Measurements from ENCODE around the gene TSPAN32. TPM values are rescaled to one million over a fixed set of nuclear protein-coding genes. Genes with fewer than 3 reads are reported as not detected.

The TSPAN32 gene
- total RNA-seq, 1 donor from 2014 or later, result 2.6 TPM

DNA sequence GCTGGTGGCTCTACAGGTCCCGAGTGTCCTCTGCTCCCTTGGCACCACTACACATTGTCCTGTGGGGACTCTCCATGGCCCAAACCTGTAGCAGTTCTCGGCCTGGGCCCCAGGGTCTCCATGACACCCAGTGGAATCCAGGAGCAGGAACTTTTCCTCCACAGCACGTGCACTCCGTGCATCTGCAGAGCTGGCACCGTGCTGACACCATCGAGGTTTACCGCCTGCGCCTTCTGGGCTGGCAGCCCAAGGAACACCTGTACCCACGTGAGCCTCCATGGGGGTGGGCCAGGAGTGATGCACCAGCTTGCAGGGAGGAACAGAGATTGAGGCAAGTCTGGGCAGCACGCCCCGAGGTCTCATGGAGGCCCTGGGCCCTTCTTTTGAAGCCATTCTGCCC is 25.2 kb downstream of the TSPAN32 start:
- Mint-ChIP-seq H3K27me3 (peaks cover 10% of the 10 kb centered on the region), H3K36me3 (no peaks in the 10 kb centered on the region), H3K4me3 (no peak overlapping the region), H3K4me1 (ENCODE audit: unreplicated experiment) (no peaks in the 10 kb centered on the region), H3K27ac (no peak overlapping the region), H3K9me3 (no peaks in the 10 kb centered on the region)
- TF ChIP-seq, protein P1, sequence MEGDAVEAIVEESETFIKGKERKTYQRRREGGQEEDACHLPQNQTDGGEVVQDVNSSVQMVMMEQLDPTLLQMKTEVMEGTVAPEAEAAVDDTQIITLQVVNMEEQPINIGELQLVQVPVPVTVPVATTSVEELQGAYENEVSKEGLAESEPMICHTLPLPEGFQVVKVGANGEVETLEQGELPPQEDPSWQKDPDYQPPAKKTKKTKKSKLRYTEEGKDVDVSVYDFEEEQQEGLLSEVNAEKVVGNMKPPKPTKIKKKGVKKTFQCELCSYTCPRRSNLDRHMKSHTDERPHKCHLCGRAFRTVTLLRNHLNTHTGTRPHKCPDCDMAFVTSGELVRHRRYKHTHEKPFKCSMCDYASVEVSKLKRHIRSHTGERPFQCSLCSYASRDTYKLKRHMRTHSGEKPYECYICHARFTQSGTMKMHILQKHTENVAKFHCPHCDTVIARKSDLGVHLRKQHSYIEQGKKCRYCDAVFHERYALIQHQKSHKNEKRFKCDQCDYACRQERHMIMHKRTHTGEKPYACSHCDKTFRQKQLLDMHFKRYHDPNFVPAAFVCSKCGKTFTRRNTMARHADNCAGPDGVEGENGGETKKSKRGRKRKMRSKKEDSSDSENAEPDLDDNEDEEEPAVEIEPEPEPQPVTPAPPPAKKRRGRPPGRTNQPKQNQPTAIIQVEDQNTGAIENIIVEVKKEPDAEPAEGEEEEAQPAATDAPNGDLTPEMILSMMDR (conservative IDR thresholded peaks at IDR 0.05), result no peak
- DNase-seq (ENCODE audit: extremely low spot score, unreplicated experiment), result peak; percentile 62

DNA sequence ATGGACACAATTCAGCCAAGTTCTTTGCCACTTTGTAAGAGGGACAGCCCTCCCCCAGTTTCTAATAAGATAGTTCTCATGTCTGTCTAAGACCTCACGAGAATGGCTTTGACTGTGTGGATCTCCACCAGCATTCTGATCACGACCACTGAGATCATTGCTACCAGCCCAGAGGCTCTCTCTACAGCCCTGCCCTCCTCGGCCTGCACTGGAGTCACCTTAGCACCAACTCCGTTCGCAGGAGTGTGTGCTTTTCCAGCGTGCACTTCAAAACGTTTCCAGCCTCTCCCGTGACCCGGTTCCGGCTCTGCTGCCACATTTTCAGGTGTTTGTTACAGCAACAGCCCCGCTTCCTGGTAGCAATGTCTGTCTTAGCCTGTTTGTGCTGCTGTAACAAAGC is 26.2 kb downstream of the TSPAN32 start:
- peak; percentile 44 for DNase-seq (ENCODE audit: extremely low spot score, unreplicated experiment)

DNA sequence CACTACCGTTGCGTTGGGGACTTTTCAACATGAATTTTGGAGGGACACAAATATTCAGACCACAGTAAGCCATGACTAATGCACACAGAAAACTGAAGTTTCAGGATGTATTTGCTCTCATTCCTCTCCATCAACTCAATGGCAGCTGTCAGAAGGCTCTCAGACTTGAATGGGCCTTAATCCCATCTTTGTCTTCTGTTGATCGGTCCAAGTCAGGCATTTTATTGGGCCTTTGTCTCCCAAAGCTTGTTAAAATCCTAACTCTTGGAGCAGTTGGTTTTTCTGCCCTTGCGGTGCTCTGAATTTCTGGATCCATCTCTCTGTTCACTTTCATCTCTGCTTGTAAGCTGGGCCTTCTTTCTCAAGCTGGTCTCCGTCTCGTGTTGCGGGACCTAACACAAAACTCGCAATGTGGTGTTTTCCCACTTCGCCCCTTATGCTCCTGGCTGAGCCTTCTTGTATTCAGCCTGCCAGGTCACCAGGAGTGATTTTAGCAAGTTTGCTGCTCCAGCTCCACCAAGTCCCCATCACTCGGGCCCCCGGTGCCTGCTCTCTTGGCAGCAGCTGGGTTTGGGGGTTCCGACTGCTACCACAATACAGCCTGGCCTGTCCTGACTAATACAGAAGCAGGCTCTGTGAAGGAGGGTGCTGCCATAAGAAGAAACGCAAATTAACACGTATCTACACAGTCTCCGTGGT is 27.0 kb downstream of the TSPAN32 start:
- Mint-ChIP-seq H3K36me3 (no peaks in the 10 kb centered on the region), H3K4me1 (ENCODE audit: unreplicated experiment) (no peaks in the 10 kb centered on the region), H3K27ac (no peak overlapping the region), H3K27me3 (peaks cover 2% of the 10 kb centered on the region), H3K4me3 (no peak overlapping the region), H3K9me3 (no peaks in the 10 kb centered on the region)
- TF ChIP-seq, protein P1 (conservative IDR thresholded peaks at IDR 0.05), result no peak
- DNase-seq (ENCODE audit: extremely low spot score, unreplicated experiment), result peak; percentile 53

More for the DNA sequence above, 26.2 kb downstream of the TSPAN32 start:
- H3K27me3 Mint-ChIP-seq, result peaks cover 5% of the 10 kb centered on the region
- TF ChIP-seq, protein P1 (conservative IDR thresholded peaks at IDR 0.05), result no peak
- H3K4me3 Mint-ChIP-seq, result no peak overlapping the region
- no peaks in the 10 kb centered on the region for H3K36me3 Mint-ChIP-seq
- no peaks in the 10 kb centered on the region for H3K4me1 Mint-ChIP-seq (ENCODE audit: unreplicated experiment)
- no peaks in the 10 kb centered on the region for H3K9me3 Mint-ChIP-seq
- H3K27ac Mint-ChIP-seq, result no peak overlapping the region

DNA sequence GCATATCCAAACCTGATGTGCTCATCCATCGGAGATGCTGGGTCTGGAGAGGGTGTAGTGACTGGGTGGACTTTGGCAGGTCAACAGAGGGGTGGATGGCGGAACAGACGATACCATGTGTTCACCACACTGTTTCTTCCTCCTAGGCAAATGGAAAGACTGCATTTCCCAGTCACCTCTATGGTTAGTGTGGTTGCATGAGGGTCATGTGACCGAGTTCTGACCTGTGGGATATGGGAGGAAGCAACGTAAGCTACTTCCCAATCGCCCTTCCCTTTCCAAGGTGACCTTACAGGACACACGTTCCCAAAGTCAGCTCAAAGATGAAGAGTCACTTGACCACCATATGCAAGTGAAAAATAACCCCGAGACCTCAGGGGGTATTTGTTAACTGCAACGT is 27.7 kb downstream of the TSPAN32 start:
- Mint-ChIP-seq H3K4me3 (no peak overlapping the region), H3K36me3 (no peaks in the 10 kb centered on the region), H3K9me3 (no peaks in the 10 kb centered on the region), H3K4me1 (ENCODE audit: unreplicated experiment) (no peaks in the 10 kb centered on the region), H3K27me3 (peaks cover 2% of the 10 kb centered on the region), H3K27ac (no peak overlapping the region)
- TF ChIP-seq, protein P1 (conservative IDR thresholded peaks at IDR 0.05), result no peak
- DNase-seq (ENCODE audit: extremely low spot score, unreplicated experiment), result no peak

DNA sequence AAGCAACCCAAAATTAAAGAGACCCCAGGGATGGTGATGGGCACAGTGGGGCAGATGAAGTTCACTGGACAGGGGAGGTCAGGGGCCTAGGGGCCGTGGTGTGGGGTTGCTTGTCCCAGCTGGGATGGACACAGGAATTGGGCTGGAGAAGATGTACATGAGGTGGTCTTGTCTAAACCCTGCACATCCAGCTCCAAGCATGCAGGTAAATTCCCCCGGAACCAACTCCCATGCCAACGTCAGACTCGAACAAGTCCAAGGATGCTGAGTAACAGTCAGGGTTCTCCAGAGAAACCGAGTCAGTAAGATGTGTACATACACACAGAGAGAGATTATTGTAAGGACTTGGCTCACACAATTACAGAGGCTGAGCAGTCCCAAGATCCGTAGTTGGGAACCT is 28.9 kb downstream of the TSPAN32 start:
- Mint-ChIP-seq H3K9me3 (no peaks in the 10 kb centered on the region), H3K27me3 (peaks cover 5% of the 10 kb centered on the region), H3K4me1 (ENCODE audit: unreplicated experiment) (no peaks in the 10 kb centered on the region), H3K36me3 (no peaks in the 10 kb centered on the region), H3K4me3 (no peak overlapping the region), H3K27ac (no peak overlapping the region)
- DNase-seq (ENCODE audit: extremely low spot score, unreplicated experiment), result no peak
- TF ChIP-seq, protein P1 (conservative IDR thresholded peaks at IDR 0.05), result no peak

All from type B pancreatic cell (in vitro differentiated cells).